GM12874 (cell line): Measurements from ENCODE around the gene RET.

Source experiments
- CTCF ChIP-seq: IDR thresholded peaks from 2 replicates; pipeline ENCODE4 v1.5.1; 2011; ENCODE audit warnings: low read depth, mild to moderate bottlenecking, control low read depth, low read length, moderate library complexity; ENCODE audit not compliant: insufficient read depth

The RET gene

GRCh38 chr10:43156590-43157341, 79.9 kb downstream of the RET start:
- TF ChIP-seq CTCF, result no peak

- TF ChIP-seq CTCF, result no peak
Measured at GRCh38 chr10:43158636-43159035, 81.8 kb downstream of the RET start.

GRCh38 chr10:43160046-43160920, 83.4 kb downstream of the RET start:
- TF ChIP-seq CTCF, result no peak

DNA sequence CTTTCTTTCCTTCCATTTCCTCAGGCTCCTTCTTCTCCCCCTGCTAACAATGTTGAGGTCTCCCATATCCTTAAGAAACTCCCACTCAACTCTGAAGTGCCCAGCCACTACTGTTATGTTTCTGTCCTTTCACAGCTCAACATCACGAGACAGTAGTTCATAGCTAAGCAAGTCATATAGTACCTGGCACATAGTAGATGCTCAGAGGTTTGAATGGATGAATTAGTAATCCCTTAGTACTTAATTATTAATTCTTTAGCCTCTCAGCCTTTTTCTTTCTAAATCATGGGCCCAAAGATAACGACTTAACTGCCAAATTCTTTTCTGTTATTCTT, 84.0 kb downstream of the RET start:
- TF ChIP-seq CTCF, result no peak

DNA sequence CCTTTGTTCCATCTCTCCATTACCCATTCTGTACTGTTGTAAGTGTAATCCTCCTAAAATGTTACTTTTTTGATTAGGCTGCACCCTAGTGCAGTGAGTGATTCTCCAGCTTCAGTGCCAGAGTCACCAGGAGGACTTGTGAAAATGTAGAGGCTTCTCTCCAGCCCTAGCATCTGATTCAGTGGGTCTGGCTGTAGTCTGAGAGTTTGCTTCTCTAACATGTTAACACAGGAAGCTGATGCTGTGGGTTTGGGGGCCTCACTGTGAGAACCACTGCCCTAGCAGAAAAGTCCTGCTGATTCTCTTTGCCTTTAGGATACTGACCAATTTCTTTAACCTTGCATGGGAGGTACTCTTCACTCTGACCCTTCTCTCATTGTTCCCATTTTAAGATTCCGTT, 85.7 kb downstream of the RET start:
- no peak for TF ChIP-seq CTCF

- no peak for TF ChIP-seq CTCF
Measured at GRCh38 chr10:43166207-43166879, 89.5 kb downstream of the RET start.

- TF ChIP-seq CTCF, result no peak
Measured at GRCh38 chr10:43166880-43167497, 90.1 kb downstream of the RET start.
